DMS53 treated with DMSO at 0.1 percent for 48 hours (cell line): Measurements from ENCODE around the gene ZCCHC4.

Experiments used
- DNase-seq: peaks from one replicate; lab custom pipeline; 2025; ENCODE audit not compliant: unreplicated experiment; lab: John Stamatoyannopoulos, UW

ZCCHC4 gene

GRCh38 chr4:25376754-25377571, 64.4 kb downstream of the ZCCHC4 start, which contains the start of gene ANAPC4:
Gene ANAPC4 (plus strand): TSS chr4:25377263. CDS start chr4:25377428, 165 bp downstream.
- peak; percentile 86 for DNase-seq

DNA sequence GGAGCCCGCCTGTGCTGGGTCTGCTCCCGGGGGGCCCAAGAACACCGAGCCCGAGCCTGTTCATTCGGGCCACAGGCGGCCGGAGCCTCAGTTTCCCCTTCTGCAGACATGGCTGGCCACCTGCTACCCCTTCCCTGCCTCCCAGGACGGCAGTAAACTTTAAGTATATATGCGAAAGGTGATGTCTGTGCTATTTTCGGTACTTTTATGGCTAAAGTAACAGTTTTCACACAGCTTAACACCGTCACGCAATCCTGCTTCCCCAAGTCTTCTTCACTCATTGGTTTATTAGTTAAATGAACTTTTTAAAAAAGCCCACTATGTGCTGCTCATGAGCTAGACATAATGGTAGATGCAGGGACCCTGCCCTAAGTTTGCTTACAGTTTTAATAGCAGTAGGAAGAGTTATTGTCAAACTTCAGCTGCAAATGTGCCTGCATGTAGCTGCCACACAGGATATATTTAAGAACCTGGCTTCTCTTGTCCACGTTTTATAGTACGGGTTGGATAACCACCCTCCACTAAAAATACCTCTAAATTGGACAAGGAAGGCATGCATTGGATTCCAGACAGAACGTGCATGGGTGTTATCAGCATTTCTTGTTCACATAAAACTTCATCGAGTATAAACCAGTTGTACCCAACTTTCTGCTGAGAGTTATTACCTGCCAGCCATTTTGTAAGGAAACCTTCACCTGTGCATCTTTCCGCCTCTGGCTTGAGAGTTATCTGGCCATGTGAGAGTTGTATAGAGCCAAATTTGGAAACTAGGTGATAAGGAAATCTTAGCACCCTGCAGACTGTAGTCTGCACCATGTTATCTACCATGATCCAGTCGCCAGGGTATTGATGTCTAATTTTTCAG, 65.2 kb downstream of the ZCCHC4 start:
- DNase-seq, result no peak

GRCh38 chr4:25378437-25378743, 65.8 kb downstream of the ZCCHC4 start:
- no peak for DNase-seq

GRCh38 chr4:25379591-25379990, 67.0 kb downstream of the ZCCHC4 start:
- no peak for DNase-seq

GRCh38 chr4:25383647-25384046, 71.1 kb downstream of the ZCCHC4 start:
- no peak for DNase-seq

DNA sequence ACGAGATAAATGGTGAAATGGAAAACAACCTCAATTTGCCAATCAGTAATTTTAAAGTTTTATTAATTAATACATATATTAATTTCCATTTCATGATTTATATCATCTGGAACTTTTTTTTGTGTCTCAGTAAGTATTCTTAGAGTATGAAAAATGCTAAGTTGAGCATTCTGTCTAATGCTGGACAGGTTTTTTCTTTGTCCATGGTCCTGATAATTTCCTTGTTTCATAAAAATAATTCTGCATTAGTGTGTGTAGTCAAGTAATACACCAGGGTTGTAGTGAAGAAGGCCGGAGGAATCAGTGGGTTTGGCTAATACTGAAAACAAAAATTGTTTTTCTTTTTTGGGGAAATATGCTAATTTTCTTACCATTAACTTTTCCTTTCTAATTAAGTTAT, 74.4 kb downstream of the ZCCHC4 start:
- no peak for DNase-seq

GRCh38 chr4:25397305-25397704, 84.7 kb downstream of the ZCCHC4 start:
- DNase-seq, result no peak

- no peak for DNase-seq
These were observed 86.9 kb downstream of the ZCCHC4 start for GRCh38 chr4:25399510-25399909.

DNA sequence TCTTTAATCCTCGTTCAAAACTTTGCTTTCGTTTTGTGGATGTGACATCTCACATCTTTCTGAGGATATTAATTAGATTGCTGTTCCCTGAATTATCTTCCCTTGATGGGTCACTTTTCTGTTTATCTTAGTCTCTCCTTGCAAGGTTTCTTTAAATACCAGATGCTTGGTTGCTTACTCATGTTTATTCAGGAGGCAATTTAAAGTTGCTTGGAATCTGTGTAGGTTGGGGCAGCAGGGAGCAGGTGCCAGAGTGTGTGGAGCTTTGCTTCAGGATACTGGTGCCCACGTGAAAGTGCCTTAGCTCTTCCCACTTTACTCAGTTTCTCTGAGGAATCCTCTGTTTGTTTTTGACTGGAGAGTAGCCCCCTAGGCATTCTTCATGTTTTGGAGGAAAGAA, 88.5 kb downstream of the ZCCHC4 start:
- DNase-seq, result no peak

DNA sequence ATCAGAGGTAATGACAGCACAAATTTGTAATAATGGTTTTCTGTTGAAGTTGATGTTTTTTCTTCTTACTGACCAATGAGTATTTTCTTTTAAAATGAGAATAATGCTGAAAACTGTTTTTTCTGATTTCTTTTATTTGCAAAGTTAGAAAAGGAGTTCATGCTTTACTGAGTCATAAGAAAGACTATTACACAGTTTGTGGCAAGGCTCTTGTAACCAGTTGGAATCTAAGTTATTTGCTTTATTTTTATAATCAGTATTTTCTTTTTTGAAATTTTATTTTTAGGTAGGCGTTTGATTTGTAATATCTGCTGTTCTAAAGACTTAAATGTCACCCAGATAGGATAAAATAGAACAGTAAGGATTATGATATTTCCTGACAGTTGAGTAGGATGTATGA, 89.9 kb downstream of the ZCCHC4 start:
- DNase-seq, result no peak

- no peak for DNase-seq
These were observed 91.1 kb downstream of the ZCCHC4 start for GRCh38 chr4:25403699-25404098.

DNA sequence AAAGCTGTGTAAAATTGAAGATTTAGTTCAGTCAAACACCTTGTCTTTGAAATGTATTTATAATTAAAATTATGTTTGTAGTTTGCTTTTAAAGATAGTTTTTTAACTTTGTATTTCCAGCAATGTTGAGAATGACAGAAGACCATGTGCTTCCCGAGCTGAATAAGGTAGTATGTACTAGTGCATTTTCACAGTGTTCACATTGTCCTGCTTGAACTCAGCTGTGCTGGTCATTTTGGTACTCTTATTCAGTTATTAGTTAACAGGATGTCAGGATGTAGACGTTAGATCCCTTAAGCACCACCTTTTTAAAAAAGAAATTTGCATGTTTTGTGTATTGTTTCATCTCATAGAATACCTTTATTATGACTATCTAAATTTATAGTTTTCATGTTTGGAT, 92.9 kb downstream of the ZCCHC4 start:
- DNase-seq, result no peak

DNA sequence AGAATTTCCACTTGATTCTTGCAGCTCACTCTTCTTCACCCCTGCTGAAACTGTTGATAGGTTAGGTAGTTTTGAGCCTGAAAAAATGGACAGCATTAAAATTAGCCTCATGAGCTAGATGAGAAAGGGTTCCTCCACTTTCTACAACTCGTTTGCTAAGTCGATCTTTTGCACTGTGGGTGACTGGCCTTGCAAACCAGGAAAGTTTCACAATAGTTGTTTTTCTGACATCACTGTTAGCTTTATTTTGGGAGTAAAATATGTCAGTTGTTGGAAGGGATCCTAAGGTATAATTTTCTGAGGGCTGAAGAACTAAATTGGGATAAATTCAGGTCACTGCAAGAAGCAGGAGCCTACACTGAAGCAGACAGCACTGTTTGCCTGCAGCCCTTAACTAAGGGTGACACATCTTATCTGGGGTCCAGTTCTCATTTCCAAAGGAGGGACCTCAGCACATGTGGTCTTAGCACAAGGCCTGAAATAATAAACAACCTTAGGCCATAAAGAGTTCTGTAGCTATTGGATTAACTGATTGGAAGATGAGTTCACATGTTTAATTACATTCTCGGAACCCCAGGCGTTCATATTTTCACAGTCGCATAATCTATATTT, 93.6 kb downstream of the ZCCHC4 start:
- DNase-seq, result no peak

DNA sequence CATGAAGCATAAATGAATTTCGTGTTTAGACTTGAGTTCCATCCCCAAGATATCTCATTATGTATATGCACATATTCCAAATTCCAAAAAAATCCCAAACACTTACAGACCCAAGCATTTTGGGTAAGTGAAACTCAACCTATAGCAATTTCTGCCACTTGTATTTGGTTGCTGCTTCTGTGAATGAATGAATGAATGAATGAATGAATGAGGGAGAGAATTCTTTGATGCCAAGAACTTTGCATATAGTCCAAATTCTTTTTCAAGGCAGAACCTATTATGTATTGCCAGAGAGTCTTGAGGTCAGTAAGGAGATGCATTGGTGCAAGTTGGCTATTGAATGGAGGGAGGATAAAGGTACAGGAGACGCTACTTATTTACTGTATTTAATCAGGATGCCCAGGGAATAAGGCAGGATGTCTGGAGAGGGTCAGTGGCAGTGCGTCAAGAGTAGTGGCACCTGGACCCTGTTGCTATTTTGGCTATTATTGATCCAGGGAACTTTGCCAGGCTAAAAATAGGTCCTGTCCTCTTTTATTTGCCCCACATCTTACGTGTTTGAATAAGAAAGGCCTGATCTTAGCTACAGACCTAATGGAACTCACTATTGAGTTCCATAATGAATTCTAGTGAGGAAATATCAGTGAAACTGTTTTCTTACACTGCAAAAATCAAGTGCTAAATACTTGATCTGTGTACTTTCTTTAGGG, 98.4 kb downstream of the ZCCHC4 start:
- no peak for DNase-seq

GRCh38 chr4:25413261-25413660, 100.7 kb downstream of the ZCCHC4 start:
- DNase-seq, result no peak

- no peak for DNase-seq
These were observed 104.4 kb downstream of the ZCCHC4 start for GRCh38 chr4:25417014-25417413.
